ENCODE measurements around the gene NMNAT2.

GRCh38 chr1:183308719-183309118 lies 109.5 kb downstream of the NMNAT2 start:
- TF ChIP-seq CTCF (IDR thresholded peaks at IDR 0.05) = no peak
- TF ChIP-seq POLR2AphosphoS5 (IDR thresholded peaks at IDR 0.05) = no peak
- no peak for TF ChIP-seq POLR2A (IDR thresholded peaks at IDR 0.05)
